Activated T-cell treated with anti-CD3 and anti-CD28 coated beads for 4 hours (primary cell): ENCODE measurements around the gene CENPP.
A peak's percentile ranks its signal among the peaks of the same experiment; 100 is the strongest.
"Not testable (repeated sequence)": the region's sequence is repeated elsewhere in the genome, so short reads cannot be mapped to it uniquely, and the experiment has no call there.

Experiments
- DNase-seq: peaks from one replicate; pipeline ENCODE4 v3.0.0-alpha.2; 2020

The CENPP gene

GRCh38 chr9:92384375-92384774 is 58.6 kb downstream of the CENPP start:
- no peak for DNase-seq

GRCh38 chr9:92385001-92385400 is 59.2 kb downstream of the CENPP start:
- DNase-seq = no peak

- DNase-seq = no peak
These were observed 59.7 kb downstream of the CENPP start for GRCh38 chr9:92385477-92385876.

GRCh38 chr9:92385953-92386352 is 60.2 kb downstream of the CENPP start:
- no peak for DNase-seq

- DNase-seq = no peak
These were observed 66.9 kb downstream of the CENPP start for GRCh38 chr9:92392690-92393089.

GRCh38 chr9:92393686-92394085 is 67.9 kb downstream of the CENPP start:
- no peak for DNase-seq

GRCh38 chr9:92395617-92396016 is 69.9 kb downstream of the CENPP start:
- DNase-seq = no peak

- no peak for DNase-seq
These were observed 72.1 kb downstream of the CENPP start for GRCh38 chr9:92397853-92398252.

GRCh38 chr9:92402360-92402759 is 76.6 kb downstream of the CENPP start:
- no peak for DNase-seq

- no peak for DNase-seq
These were observed 77.3 kb downstream of the CENPP start for GRCh38 chr9:92402826-92403745.

GRCh38 chr9:92404042-92404836 is 78.5 kb downstream of the CENPP start, which contains the start of gene OGN:
OGN (minus strand) TSS chr9:92404578; CDS start chr9:92403407, 1,171 bp downstream.
- no peak for DNase-seq

- no peak for DNase-seq
These were observed 80.1 kb downstream of the CENPP start for GRCh38 chr9:92405818-92406217.

- peak; percentile 11 for DNase-seq
These were observed 80.7 kb downstream of the CENPP start for GRCh38 chr9:92406477-92406876.

- no peak for DNase-seq
These were observed 82.1 kb downstream of the CENPP start for GRCh38 chr9:92407818-92408217.

GRCh38 chr9:92408747-92409478 is 83.2 kb downstream of the CENPP start:
- DNase-seq = no peak

- not testable (repeated sequence) for DNase-seq
These were observed 85.4 kb downstream of the CENPP start for GRCh38 chr9:92411157-92411556.

GRCh38 chr9:92414566-92414965 is 88.8 kb downstream of the CENPP start:
- no peak for DNase-seq

GRCh38 chr9:92422611-92423338 is 97.0 kb downstream of the CENPP start:
- no peak for DNase-seq

GRCh38 chr9:92423612-92424011 is 97.9 kb downstream of the CENPP start:
- no peak for DNase-seq

GRCh38 chr9:92424340-92424739 is 98.6 kb downstream of the CENPP start, which contains the start of gene OMD:
OMD (minus strand) TSS chr9:92424471; CDS start chr9:92417558, 6,913 bp downstream.
- no peak for DNase-seq

GRCh38 chr9:92425474-92425873 is 99.7 kb downstream of the CENPP start:
- DNase-seq = no peak

- no peak for DNase-seq
These were observed 100.9 kb downstream of the CENPP start for GRCh38 chr9:92426501-92427145.
